GM19099 (cell line): ENCODE results near the gene SPCS3.
A peak's percentile ranks its signal among the peaks of the same experiment; 100 is the strongest.

ENCODE experiments used
- POLR2A ChIP-seq: IDR thresholded peaks from 3 replicates; pipeline ENCODE4 v1.6.1; 2011; ENCODE audit warnings: low read depth; ENCODE audit not compliant: insufficient read length; ENCODE audit errors: extremely low read depth

SPCS3 gene

GRCh38 chr4:176319704-176320339, at the start of gene SPCS3:
Gene SPCS3, plus strand, starts transcription at chr4:176319966. Its CDS starts 111 bp downstream, at chr4:176320077.
- peak; percentile 97 for TF ChIP-seq POLR2A

DNA sequence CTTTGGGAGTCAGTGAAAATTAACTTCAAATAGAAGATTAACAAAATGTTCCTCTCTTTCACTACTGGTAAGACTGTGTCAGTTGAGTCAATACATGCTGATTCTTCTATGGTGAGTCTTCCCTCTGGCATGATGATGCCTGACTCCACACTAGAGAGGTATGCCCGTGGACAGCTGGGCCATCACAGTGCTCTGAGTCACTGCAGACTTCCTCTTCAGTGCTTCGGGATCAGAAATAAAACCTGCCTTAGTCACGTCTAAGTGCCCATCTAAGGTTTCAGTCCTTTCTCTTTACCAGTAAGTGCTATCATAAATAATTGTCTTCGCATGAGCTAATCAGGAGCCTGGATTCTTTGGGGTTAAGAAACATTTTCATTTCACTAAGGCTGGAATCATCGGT, 49.1 kb upstream of the SPCS3 start:
- no peak for TF ChIP-seq POLR2A

DNA sequence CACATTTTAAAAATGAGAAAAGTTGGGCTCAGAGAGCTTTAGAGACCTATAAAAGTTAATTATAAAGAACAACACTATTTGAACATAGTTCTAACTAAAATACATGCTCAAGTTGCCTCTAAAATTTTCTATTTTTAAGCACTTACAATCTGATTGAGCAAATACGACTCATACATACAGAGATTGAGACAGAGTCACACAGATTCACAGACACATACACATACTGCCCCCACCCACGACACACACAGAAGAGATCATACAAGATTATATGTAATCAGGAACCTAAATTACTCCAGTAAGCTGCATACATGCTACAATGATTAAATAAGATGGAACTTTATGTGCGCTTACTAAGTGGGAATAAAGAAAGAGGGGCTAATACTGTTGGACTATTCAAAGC, 48.0 kb upstream of the SPCS3 start:
- TF ChIP-seq POLR2A = no peak

DNA sequence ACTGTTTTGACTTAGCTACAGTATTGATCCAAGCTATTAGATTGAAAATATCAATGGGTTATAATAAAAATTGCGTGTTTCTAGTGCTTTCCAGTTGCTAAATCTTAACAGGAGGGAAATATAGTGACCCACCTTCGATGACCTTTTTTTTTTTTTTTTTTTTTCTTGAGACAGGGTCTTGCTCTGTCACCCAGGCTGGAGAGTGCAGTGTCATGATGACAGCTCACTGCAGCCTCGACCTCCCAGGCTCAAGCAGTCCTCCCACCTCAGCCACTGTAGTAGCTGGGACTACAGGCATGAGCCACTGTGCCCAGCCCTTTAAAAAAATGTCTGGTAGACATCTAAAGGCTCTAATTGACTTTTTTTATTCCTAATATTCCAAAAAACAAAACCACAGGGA, 47.0 kb upstream of the SPCS3 start:
- no peak for TF ChIP-seq POLR2A

DNA sequence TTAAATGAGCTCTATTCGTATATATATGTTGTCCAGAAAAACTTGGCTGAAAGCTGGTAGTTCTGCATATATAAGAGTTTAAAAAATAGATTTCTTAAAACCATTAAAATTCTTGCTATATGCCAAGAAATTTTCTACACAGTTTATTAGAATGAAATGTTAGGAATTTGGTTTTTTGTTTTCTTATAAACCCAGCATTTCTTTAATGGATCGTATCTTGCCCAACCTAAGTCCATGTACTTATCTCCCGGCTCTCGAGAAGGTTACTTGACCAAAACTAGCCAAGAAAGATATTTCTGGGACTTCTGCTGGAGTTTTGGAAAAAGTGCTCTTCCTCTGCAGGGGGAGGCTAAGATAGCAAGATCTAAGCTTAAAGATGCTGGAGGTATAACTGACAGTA, 46.0 kb upstream of the SPCS3 start:
- no peak for TF ChIP-seq POLR2A

DNA sequence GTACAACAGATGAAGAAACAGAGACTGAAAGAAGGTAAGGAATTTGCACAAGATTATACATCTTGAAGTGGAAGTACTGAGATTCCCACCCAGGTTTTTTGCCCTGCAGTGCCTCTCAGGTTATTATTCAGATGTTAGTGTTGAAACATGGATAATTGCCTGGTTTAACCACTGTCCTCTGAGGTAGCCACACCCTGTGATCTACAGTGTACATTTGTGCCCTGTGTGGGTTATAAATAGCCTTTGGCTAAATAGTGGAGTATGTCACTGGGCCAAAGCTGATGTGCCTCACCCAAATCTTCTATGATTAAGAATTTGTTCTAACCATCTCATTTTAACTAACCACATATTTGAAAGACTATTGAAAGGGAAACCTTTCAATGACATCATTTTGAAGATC, 45.3 kb upstream of the SPCS3 start:
- TF ChIP-seq POLR2A = no peak

- no peak for TF ChIP-seq POLR2A
Observed at GRCh38 chr4:176276710-176277109, 43.1 kb upstream of the SPCS3 start.

GRCh38 chr4:176277162-176277904, 42.4 kb upstream of the SPCS3 start:
- TF ChIP-seq POLR2A = no peak

DNA sequence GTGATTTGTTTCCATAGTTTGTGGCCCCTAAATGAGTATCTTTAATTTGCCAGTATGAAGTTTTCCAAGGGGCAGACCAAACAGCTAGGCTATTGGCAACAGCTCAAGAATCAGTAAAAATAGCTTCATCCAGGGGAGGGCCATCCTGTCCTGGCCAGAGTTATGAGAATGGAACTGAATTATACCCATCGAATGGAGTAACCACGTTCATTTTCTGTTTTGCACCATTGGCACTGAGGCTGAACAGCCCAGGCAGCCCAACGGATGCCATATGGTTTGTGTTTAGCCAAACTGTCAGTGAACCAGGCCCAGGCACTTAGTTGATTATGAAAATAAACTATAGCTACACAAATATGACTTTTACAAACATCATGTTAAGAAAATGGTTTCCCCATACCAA, 33.0 kb upstream of the SPCS3 start:
- TF ChIP-seq POLR2A = no peak

GRCh38 chr4:176287546-176287945, 32.2 kb upstream of the SPCS3 start:
- TF ChIP-seq POLR2A = no peak

- no peak for TF ChIP-seq POLR2A
Observed at GRCh38 chr4:176288020-176288419, 31.7 kb upstream of the SPCS3 start.

DNA sequence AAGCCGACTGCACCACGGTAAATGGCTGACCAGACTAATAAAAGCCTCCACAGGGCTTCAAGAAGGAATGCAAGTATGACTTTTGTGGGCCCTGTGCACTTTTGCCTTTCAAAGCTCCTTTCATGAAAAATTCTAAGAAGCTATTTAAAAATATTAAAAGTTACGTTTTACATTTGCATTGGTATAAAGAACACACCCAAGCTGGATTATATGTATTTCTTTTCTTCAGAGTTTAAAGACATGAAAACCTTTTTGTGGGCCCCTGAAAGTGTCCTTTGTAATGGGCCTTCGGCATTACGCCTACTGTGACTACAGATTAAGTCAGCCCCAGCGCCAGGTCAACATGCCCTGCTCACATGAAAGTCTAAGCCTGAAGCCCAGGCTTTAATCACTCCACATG, 30.2 kb upstream of the SPCS3 start:
- TF ChIP-seq POLR2A = no peak

GRCh38 chr4:176290520-176290919, 29.2 kb upstream of the SPCS3 start:
- no peak for TF ChIP-seq POLR2A

GRCh38 chr4:176291748-176292147, 28.0 kb upstream of the SPCS3 start:
- TF ChIP-seq POLR2A = no peak

- no peak for TF ChIP-seq POLR2A
Observed at GRCh38 chr4:176292920-176293319, 26.8 kb upstream of the SPCS3 start.

- no peak for TF ChIP-seq POLR2A
Observed at GRCh38 chr4:176293660-176294059, 26.1 kb upstream of the SPCS3 start.
